ENCODE measurements around the gene NCKIPSD. TPM values are rescaled to one million over a fixed set of nuclear protein-coding genes. Genes with fewer than 3 reads are reported as not detected.
A peak's percentile ranks its signal among the peaks of the same experiment; 100 is the strongest.
"Not testable (repeated sequence)": the region's sequence is repeated elsewhere in the genome, so short reads cannot be mapped to it uniquely, and the experiment has no call there.

NCKIPSD gene
- 17.1 and 17.7 TPM in 2 replicates for total RNA-seq

- Histone ChIP-seq H3K27ac (ENCODE audit: low read depth, low read length) (peak within 1 kb of the TSS; percentile 60), H2AFZ (ENCODE audit: low read length) (peak within 1 kb of the TSS; percentile 80), H4K20me1 (ENCODE audit: insufficient read depth, low read length) (peaks cover 21% of the 10 kb centered on the region), H3K4me2 (ENCODE audit: insufficient read depth, low read length) (peak within 1 kb of the TSS; percentile 99), H3K27me3 (ENCODE audit: insufficient read depth, low read length) (no peaks in the 10 kb centered on the region), H3K4me1 (ENCODE audit: insufficient read depth, low read length) (peaks cover 21% of the 10 kb centered on the region), H3K9me3 (ENCODE audit: low read depth, low read length) (no peaks in the 10 kb centered on the region), H3K36me3 (ENCODE audit: insufficient read depth, low read length) (peaks cover 51% of the 10 kb centered on the region), H3K4me3 (ENCODE audit: insufficient read depth, low read length) (peak within 1 kb of the TSS; percentile 96), H3K79me2 (ENCODE audit: insufficient read depth, low read length) (peaks cover 35% of the 10 kb centered on the region)
- peak; percentile 99 for DNase-seq (ENCODE audit: insufficient read length, low spot score, missing footprints)
- TF ChIP-seq, protein P1, sequence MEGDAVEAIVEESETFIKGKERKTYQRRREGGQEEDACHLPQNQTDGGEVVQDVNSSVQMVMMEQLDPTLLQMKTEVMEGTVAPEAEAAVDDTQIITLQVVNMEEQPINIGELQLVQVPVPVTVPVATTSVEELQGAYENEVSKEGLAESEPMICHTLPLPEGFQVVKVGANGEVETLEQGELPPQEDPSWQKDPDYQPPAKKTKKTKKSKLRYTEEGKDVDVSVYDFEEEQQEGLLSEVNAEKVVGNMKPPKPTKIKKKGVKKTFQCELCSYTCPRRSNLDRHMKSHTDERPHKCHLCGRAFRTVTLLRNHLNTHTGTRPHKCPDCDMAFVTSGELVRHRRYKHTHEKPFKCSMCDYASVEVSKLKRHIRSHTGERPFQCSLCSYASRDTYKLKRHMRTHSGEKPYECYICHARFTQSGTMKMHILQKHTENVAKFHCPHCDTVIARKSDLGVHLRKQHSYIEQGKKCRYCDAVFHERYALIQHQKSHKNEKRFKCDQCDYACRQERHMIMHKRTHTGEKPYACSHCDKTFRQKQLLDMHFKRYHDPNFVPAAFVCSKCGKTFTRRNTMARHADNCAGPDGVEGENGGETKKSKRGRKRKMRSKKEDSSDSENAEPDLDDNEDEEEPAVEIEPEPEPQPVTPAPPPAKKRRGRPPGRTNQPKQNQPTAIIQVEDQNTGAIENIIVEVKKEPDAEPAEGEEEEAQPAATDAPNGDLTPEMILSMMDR (IDR thresholded peaks at IDR 0.05; ENCODE audit: extremely low read depth, low read depth, low read length): peak; percentile 65
Measured at GRCh38 chr3:48685603-48686511, at the start of gene NCKIPSD. Gene NCKIPSD (minus strand): TSS chr3:48685915. CDS start chr3:48685807, 108 bp downstream.

DNA sequence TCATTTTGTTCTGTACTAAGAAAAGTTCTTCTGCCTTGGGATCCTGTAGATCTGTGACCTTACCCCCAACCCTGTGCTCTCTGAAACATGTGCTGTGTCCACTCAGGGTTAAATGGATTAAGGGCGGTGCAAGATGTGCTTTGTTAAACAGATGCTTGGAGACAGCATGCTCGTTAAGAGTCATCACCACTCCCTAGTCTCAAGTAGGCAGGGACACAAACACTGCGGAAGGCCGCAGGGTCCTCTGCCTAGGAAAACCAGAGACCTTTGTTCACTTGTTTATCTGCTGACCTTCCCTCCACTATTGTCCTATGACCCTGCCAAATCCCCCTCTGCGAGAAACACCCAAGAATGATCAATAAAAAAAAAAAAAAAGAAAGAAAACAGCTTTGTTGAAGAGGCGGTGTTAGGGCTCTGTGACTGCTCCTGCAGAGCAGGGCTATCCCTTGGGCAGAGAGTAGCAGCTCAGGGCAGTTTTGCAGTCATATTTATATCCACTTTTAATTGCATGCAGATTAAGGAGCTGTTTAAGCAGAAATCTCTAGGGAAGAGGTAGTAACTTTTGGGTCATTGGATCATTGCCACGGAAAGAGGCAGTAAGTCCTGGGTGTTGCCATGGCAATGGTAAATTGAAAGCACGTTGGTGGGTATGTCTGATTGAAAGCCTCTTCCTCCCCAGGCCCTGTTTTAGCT, 49.5 kb upstream of the NCKIPSD start:
- H3K9me3 ChIP-seq (ENCODE audit: low read depth, low read length); H3K27me3 ChIP-seq (ENCODE audit: insufficient read depth, low read length); H3K4me1 ChIP-seq (ENCODE audit: insufficient read depth, low read length); H2AFZ ChIP-seq (ENCODE audit: low read length); H3K27ac ChIP-seq (ENCODE audit: low read depth, low read length); H3K36me3 ChIP-seq (ENCODE audit: insufficient read depth, low read length); H4K20me1 ChIP-seq (ENCODE audit: insufficient read depth, low read length); H3K79me2 ChIP-seq (ENCODE audit: insufficient read depth, low read length); H3K4me3 ChIP-seq (ENCODE audit: insufficient read depth, low read length); H3K4me2 ChIP-seq (ENCODE audit: insufficient read depth, low read length): not testable (repeated sequence)
- peak; percentile 46 for DNase-seq (ENCODE audit: insufficient read length, low spot score, missing footprints)

- H3K27ac ChIP-seq (ENCODE audit: low read depth, low read length); H2AFZ ChIP-seq (ENCODE audit: low read length); DNase-seq (ENCODE audit: insufficient read length, low spot score, missing footprints); H3K4me3 ChIP-seq (ENCODE audit: insufficient read depth, low read length); H3K9me3 ChIP-seq (ENCODE audit: low read depth, low read length); H4K20me1 ChIP-seq (ENCODE audit: insufficient read depth, low read length); H3K36me3 ChIP-seq (ENCODE audit: insufficient read depth, low read length); H3K79me2 ChIP-seq (ENCODE audit: insufficient read depth, low read length); H3K4me1 ChIP-seq (ENCODE audit: insufficient read depth, low read length); H3K27me3 ChIP-seq (ENCODE audit: insufficient read depth, low read length); H3K4me2 ChIP-seq (ENCODE audit: insufficient read depth, low read length): not testable (repeated sequence)
Measured at GRCh38 chr3:48734541-48734940, 48.8 kb upstream of the NCKIPSD start.

DNA sequence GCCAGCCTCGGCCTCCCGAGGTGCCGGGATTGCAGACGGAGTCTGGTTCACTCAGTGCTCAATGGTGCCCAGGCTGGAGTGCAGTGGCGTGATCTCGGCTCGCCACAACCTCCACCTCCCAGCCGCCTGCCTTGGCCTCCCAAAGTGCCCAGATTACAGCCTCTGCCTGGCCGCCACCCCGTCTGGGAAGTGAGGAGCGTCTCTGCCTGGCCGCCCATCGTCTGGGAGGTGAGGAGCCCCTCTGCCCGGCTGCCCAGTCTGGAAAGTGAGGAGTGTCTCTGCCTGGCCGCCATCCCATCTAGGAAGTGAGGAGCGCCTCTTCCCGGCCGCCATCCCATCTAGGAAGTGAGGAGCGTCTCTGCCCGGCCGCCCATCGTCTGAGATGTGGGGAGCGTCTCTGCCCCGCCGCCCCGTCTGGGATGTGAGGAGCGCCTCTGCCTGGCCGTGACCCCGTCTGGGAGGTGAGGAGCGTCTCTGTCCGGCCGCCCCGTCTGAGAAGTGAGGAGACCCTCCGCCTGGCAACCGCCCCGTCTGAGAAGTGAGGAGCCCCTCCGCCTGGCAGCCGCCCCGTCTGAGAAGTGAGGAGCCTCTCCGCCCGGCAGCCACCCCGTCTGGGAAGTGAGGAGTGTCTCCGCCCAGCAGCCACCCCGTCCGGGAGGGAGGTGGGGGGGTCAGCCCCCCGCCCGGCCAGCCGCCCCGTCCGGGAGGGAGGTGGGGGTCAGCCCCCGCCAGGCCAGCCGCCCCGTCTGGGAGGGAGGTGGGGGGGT, 48.2 kb upstream of the NCKIPSD start:
- not testable (repeated sequence) for H3K27ac ChIP-seq (ENCODE audit: low read depth, low read length); H3K36me3 ChIP-seq (ENCODE audit: insufficient read depth, low read length); H3K27me3 ChIP-seq (ENCODE audit: insufficient read depth, low read length); H3K79me2 ChIP-seq (ENCODE audit: insufficient read depth, low read length); H2AFZ ChIP-seq (ENCODE audit: low read length); H3K4me3 ChIP-seq (ENCODE audit: insufficient read depth, low read length); H3K4me2 ChIP-seq (ENCODE audit: insufficient read depth, low read length); H3K9me3 ChIP-seq (ENCODE audit: low read depth, low read length); H4K20me1 ChIP-seq (ENCODE audit: insufficient read depth, low read length); DNase-seq (ENCODE audit: insufficient read length, low spot score, missing footprints); H3K4me1 ChIP-seq (ENCODE audit: insufficient read depth, low read length)

DNA sequence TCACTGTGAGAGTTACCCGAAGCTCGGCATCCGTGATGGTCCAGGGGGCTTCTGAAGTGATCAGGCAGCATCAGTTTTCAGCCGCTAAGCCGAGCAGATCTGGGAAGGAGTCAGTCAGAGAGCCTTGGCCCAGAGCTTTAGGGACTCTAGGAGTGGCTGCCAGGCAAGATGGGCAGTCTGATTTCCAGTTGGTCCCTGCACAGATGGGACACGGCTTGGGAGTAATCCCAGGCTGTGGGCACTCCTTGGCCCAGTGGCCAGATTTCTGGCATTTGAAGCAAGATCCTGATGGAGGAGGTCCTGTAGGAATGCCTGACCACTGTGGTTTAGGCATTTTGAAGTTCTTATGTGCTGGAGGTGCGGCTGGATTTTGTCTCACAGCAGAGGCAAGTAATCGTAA, 41.8 kb upstream of the NCKIPSD start:
- H2AFZ ChIP-seq (ENCODE audit: low read length): no peak overlapping the region
- no peaks in the 10 kb centered on the region for H3K27me3 ChIP-seq (ENCODE audit: insufficient read depth, low read length)
- H3K4me1 ChIP-seq (ENCODE audit: insufficient read depth, low read length): no peaks in the 10 kb centered on the region
- DNase-seq (ENCODE audit: insufficient read length, low spot score, missing footprints): no peak
- H3K9me3 ChIP-seq (ENCODE audit: low read depth, low read length): no peaks in the 10 kb centered on the region
- no peaks in the 10 kb centered on the region for H3K36me3 ChIP-seq (ENCODE audit: insufficient read depth, low read length)
- H3K4me3 ChIP-seq (ENCODE audit: insufficient read depth, low read length): no peak overlapping the region
- H3K27ac ChIP-seq (ENCODE audit: low read depth, low read length): no peak overlapping the region
- no peaks in the 10 kb centered on the region for H4K20me1 ChIP-seq (ENCODE audit: insufficient read depth, low read length)
- TF ChIP-seq, protein P1 (IDR thresholded peaks at IDR 0.05; ENCODE audit: extremely low read depth, low read depth, low read length): no peak
- no peaks in the 10 kb centered on the region for H3K79me2 ChIP-seq (ENCODE audit: insufficient read depth, low read length)
- no peak overlapping the region for H3K4me2 ChIP-seq (ENCODE audit: insufficient read depth, low read length)

DNA sequence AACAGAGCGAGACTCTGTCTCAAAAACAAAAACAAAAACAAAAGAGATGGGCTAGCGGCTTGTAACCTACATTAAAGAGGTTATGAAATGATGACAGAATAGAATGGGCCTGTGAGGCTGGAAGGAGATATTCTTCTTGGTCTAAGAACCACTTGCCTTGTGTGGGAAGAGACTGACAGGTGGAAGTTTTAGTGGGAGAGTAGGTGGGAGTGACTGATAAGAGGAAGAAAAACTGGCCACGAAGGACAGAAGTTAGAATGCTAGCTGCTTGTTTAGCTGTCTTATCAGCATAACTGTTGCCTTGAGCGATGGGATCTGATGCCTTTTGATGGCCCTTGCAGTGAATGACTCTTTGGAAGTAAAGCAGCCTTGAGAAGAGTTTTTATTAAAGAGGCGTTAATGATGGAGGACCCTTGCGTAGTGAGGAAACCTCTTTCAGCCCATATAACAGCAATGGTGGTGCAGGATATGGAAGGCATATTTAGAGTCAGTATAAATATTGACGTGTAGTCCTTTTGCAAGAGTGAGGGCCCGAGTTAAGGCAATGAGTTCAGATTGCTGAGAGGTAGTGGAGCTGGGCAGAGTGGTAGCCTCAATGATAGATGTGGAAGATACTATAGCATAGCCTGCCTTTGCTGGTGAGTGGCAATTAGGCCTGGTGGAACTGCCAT, 39.6 kb upstream of the NCKIPSD start:
- H3K79me2 ChIP-seq (ENCODE audit: insufficient read depth, low read length); H3K4me1 ChIP-seq (ENCODE audit: insufficient read depth, low read length); H4K20me1 ChIP-seq (ENCODE audit: insufficient read depth, low read length); H3K27ac ChIP-seq (ENCODE audit: low read depth, low read length); H2AFZ ChIP-seq (ENCODE audit: low read length); H3K27me3 ChIP-seq (ENCODE audit: insufficient read depth, low read length); H3K4me2 ChIP-seq (ENCODE audit: insufficient read depth, low read length); DNase-seq (ENCODE audit: insufficient read length, low spot score, missing footprints); H3K36me3 ChIP-seq (ENCODE audit: insufficient read depth, low read length); H3K4me3 ChIP-seq (ENCODE audit: insufficient read depth, low read length); H3K9me3 ChIP-seq (ENCODE audit: low read depth, low read length): not testable (repeated sequence)

Data from osteoblast (primary cell).